COR-L47 (cell line): ENCODE results near the gene DDX25.
"Not testable (repeated sequence)": the region's sequence is repeated elsewhere in the genome, so short reads cannot be mapped to it uniquely, and the experiment has no call there.

ENCODE experiments used
- DNase-seq: peaks from one replicate; lab custom pipeline; 2025; lab: John Stamatoyannopoulos, UW

The DDX25 gene

GRCh38 chr11:125903711-125904659 lies at the start of gene DDX25:
Gene DDX25 (plus strand): TSS chr11:125904508. CDS start chr11:125904518, 10 bp downstream.
- peak; percentile 25 for DNase-seq

- DNase-seq = not testable (repeated sequence)
Measured at GRCh38 chr11:125857670-125858069, 46.6 kb upstream of the DDX25 start.

GRCh38 chr11:125862786-125863185 lies 41.5 kb upstream of the DDX25 start:
- DNase-seq = not testable (repeated sequence)

- not testable (repeated sequence) for DNase-seq
Measured at GRCh38 chr11:125865354-125865753, 39.0 kb upstream of the DDX25 start.

- no peak for DNase-seq
Measured at GRCh38 chr11:125869521-125869920, 34.8 kb upstream of the DDX25 start.

- peak; percentile 55 for DNase-seq
Measured at GRCh38 chr11:125871391-125872137, 32.7 kb upstream of the DDX25 start.

- no peak for DNase-seq
Measured at GRCh38 chr11:125872138-125872491, 32.2 kb upstream of the DDX25 start.

GRCh38 chr11:125873881-125874555 lies 30.3 kb upstream of the DDX25 start:
- no peak for DNase-seq

GRCh38 chr11:125874556-125875124 lies 29.7 kb upstream of the DDX25 start:
- DNase-seq = peak; percentile 68

GRCh38 chr11:125881291-125881690 lies 23.0 kb upstream of the DDX25 start:
- no peak for DNase-seq

GRCh38 chr11:125883375-125883774 lies 20.9 kb upstream of the DDX25 start:
- DNase-seq = no peak

- DNase-seq = no peak
Measured at GRCh38 chr11:125886997-125887372, 17.3 kb upstream of the DDX25 start.

- peak; percentile 88 for DNase-seq
Measured at GRCh38 chr11:125887373-125888324, 16.7 kb upstream of the DDX25 start, which contains the start of gene HYLS1. Gene HYLS1 (plus strand): TSS chr11:125887668. CDS start chr11:125899369, 11,701 bp downstream.

GRCh38 chr11:125890447-125891100 lies 13.7 kb upstream of the DDX25 start:
- no peak for DNase-seq

- DNase-seq = no peak
Measured at GRCh38 chr11:125892071-125892470, 12.2 kb upstream of the DDX25 start.

GRCh38 chr11:125892994-125893393 lies 11.3 kb upstream of the DDX25 start:
- no peak for DNase-seq

- DNase-seq = no peak
Measured at GRCh38 chr11:125901872-125902271, 2.4 kb upstream of the DDX25 start.

- no peak for DNase-seq
Measured at GRCh38 chr11:125902277-125902926, 1.9 kb upstream of the DDX25 start.

- DNase-seq = peak; percentile 94
Measured at GRCh38 chr11:125902927-125903710, 1.2 kb upstream of the DDX25 start, which contains the start of gene PUS3. Gene PUS3 (minus strand): TSS chr11:125903206. CDS start chr11:125896284, 6,922 bp downstream.
